RCC 7860 (cell line): ENCODE results near the gene SLC38A10.

ENCODE experiments used
- DNase-seq: peaks from one replicate; pipeline ENCODE4 v3.0.0-alpha.2; 2015; ENCODE audit warnings: low spot score
- FAIRE-seq: peaks from 2 replicates; lab custom pipeline; 2012; peaks lifted over from hg19 to GRCh38; lab: Jason Lieb, UNC

SLC38A10 gene

DNA sequence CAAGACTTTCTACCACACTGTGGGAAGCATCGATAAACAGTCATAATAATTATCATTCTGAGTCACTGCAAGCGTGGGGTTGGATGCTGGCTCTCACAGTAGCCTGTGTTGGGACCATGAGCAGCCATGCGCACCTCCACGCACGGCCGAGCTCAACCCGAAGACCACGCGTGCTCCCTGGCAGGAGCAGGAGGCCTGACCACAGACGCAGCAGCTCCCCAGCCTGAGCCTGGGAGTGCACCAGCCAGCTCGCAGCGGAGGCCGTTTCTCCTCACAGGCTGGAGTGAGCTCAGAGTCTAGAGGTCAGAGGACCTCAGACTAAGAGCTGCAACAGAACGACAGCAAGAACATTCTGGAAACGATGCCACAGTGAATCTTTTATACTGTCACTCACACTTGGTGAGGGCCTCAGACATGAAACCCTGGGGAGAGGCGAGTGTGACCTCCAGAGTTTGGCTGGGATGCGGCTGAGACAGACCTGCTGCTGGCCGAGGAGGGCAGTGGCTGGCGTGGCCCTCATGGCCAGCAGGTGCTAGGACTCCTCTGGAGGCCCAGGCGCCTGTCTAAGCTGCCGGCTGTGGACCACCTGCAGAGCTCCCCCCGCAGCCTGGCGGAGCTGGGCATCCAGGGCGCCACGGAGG, 50.0 kb downstream of the SLC38A10 start:
- FAIRE-seq, result peak; percentile 76

GRCh38 chr17:81244358-81245023, 50.6 kb downstream of the SLC38A10 start:
- no peak for DNase-seq
- FAIRE-seq, result no peak

More for the DNA sequence above, 50.0 kb downstream of the SLC38A10 start:
- DNase-seq, result peak; percentile 77

DNA sequence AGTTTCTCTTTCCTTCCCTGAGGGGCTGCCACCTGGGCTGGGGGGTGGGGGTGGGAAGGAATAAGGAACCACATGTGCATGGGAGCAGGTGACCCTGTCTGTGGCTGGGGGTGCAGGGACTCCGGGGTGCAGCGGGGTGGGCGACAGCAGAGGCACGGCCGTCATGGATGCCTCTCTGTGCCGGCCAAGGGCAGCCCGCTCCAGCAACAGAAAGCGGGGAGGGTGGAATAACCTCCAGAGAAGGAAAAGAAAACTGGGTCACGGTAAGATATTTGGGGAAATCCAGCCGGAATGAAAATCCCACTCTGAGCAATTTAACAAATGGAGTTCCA, 51.8 kb downstream of the SLC38A10 start:
- no peak for DNase-seq
- FAIRE-seq, result no peak

GRCh38 chr17:81242421-81243332, 52.4 kb downstream of the SLC38A10 start:
- FAIRE-seq (no peak), DNase-seq (no peak)

DNA sequence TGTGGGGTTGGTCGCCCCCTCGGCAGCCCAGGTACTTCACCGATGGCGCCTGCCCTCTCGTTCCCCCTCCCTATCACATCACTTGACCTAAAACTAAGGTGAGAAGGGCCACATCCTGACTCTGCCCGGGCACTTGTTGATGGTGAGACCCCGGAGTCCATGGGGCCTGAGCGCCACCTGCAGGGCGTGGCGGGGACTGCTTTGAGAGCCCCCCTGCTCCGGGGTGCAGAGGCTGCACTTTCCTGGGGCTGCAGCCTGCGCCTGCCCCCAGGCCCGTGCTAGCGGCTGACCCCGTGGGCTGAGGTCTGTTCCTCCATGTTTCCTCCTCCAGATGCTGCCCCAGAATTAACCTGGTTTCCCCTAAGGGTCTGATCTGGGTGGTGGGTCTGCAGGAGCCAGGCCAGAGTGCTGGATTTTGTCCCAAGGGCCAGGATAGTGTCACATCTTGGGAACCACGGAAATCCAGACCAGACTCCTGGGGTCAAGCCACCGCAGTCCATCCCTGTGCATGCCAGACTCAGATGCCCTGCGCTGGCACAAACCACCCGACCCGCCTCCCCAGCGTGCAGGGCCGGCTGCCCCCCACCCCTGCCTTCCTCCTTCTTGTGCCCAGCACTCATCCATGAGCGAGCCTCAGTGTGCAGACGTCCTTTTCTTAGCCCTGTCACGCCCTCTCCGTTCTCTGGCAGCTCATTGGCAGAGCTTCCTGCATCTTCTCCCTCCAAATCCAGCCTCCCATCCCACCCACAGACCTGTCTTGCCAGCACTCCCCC, 53.3 kb downstream of the SLC38A10 start:
- DNase-seq (no peak), FAIRE-seq (no peak)

- FAIRE-seq, result no peak
Observed at GRCh38 chr17:81241203-81241602, 53.9 kb downstream of the SLC38A10 start.

GRCh38 chr17:81240761-81241160, 54.3 kb downstream of the SLC38A10 start:
- no peak for FAIRE-seq
- no peak for DNase-seq

More at GRCh38 chr17:81241203-81241602, 53.9 kb downstream of the SLC38A10 start:
- no peak for DNase-seq

- DNase-seq (peak; percentile 9), FAIRE-seq (no peak)
Observed at GRCh38 chr17:81239714-81240555, 55.2 kb downstream of the SLC38A10 start.

DNA sequence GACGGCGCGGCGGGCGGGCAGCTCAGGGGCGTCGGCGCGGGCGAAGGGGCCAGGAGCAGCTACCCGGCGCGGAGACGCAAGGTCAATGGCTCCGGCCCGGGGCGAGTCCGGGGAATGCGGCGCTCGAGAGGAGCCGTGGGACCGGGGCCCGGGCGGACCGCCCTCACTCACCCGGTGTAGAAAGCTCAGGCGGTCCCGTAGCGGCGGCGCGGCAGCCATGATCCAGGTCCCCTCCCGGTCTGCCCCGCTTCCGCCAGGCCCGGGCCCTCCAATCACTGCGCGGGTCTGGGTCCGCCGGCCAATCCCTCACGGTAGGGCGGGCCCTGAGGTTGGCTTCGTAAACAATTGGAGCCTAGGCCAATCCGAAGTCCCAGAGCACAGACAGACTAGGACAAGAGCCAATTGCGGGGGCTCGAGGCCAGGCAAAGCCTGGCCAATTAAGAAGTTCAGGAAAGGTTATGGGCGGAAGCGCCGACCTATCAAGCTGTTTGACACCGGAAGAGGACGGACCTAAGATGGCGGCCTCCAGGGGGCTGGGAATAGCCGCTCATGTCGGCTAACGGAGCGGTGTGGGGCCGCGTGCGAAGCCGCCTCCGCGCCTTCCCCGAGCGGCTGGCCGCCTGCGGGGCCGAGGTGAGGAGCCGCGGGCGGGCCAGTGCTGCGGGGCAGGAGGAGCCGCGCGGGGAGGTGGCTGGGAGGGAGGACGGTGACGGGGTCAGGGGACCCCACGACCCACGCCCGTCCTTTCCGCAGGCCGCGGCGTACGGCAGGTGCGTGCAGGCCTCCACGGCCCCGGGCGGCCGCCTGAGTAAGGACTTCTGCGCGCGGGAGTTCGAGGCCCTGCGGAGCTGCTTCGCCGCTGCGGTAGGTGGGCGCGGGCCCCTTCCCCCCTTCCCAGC, 56.0 kb downstream of the SLC38A10 start, which contains the start of the genes NDUFAF8 and TEPSIN:
Gene NDUFAF8 (plus strand): TSS at position 504 of the 899 bp plus-strand sequence. CDS start 46 bp downstream, at position 550.
Gene TEPSIN (minus strand): TSS at position 241 of the 899 bp plus-strand sequence. CDS start 22 bp downstream, at position 219.
- DNase-seq (peak; percentile 99), FAIRE-seq (peak; percentile 95)

GRCh38 chr17:81238490-81238814, 56.7 kb downstream of the SLC38A10 start:
- FAIRE-seq, result no peak
- DNase-seq, result no peak

- FAIRE-seq, result no peak
- no peak for DNase-seq
Observed at GRCh38 chr17:81237591-81238489, 57.3 kb downstream of the SLC38A10 start.

GRCh38 chr17:81236784-81237183, 58.3 kb downstream of the SLC38A10 start:
- DNase-seq (no peak), FAIRE-seq (no peak)

DNA sequence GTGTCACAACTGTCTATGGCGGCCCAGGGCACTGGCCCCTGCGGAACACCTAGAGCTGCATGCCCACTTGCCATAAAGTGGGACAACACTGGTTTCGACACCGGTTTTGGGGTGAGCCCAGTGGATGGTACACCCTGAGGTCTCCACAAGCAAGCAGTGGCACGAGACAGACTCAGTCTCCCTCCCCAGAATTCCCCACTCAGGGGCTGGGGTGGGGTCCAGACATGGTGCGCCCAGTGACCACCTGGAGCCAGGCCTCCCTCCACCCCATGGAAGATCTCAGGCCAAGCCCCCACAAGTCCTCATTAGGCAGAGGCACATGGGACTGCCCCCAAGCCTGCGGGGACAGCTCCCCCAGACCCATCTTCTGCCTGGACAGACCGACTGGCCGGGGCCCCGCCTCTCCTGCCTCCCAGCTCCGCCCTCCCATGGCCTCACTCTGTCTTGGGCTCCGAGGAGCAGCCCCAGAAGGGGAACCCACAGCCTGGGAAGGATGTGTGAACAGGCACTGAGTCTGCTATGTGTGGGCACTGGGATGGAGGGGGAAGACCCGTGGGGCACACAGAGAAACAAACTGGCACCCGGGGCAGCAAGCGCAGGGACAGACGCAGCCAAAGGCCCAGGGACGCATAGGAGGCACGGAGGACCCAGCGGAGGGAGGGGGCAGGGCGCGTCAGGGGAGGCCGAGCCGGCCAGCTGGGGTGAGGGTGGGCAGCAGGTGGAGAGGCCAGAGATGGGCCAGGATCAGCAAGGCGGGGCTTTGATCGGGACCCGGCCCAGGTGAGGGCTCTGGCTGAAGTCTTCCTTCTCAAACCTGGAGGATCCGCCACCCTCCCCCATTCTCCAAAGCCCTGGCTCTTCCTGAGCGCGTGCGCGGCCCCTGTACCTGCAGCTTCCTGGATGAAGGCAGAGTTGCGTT, 59.0 kb downstream of the SLC38A10 start:
- DNase-seq (no peak), FAIRE-seq (no peak)

- FAIRE-seq, result no peak
Observed at GRCh38 chr17:81234940-81235821, 59.9 kb downstream of the SLC38A10 start.

DNA sequence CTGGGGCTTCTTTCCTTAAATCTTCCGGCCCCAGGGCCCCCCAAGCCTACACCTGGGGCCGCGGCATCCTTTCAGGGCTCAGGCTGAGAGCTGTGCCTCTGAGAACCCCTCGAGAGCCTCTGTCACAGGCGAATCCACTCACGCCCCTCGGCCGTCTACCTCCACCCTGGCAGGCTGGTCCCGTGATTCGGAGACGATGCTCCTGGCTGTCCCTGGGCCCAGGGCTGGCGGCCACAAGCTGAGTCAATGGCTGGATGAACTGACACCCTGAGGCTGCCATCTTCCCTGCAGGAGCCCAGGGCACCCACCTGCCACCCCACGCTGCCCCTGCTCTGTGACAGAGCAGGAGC, 60.6 kb downstream of the SLC38A10 start:
- FAIRE-seq (no peak), DNase-seq (no peak)

More at GRCh38 chr17:81234940-81235821, 59.9 kb downstream of the SLC38A10 start:
- no peak for DNase-seq
